Measurements from ENCODE around the gene RHBDD2.

RHBDD2 gene

DNA sequence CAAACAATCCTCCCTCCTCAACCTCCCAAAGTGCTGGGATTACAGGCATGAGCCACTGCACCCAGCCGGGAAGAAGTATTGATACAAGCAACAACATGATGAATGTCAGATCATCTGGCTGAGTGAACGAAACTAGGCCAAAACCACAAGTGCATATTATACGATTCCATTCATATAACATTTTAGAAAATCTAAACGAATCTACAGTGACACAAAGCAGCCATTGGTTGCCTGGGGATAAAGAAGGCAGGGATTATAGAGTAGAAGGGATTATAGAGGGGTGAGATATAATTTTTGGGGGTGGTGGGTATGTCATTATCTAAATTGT, 11.5 kb upstream of the RHBDD2 start:
- Histone ChIP-seq H2AFZ (ENCODE audit: low read length) (peak overlapping the region; percentile 71; the same call in 1 of the 2 replicates), H3K27ac (ENCODE audit: low read length) (peak overlapping the region; percentile 37; the same call in 1 of the 2 replicates), H3K9ac (ENCODE audit: low read length) (no peak overlapping the region), H3K36me3 (replicated peaks; ENCODE audit: insufficient read depth, low read length) (no peaks in the 10 kb centered on the region), H3K4me2 (ENCODE audit: low read depth, low read length) (peak overlapping the region; percentile 90; the same call in 1 of the 2 replicates), H3F3A (ENCODE audit: insufficient read depth, low read length) (peaks cover 10% of the 10 kb centered on the region; the same call in 1 of the 2 replicates), H3K4me1 (ENCODE audit: low read length) (peaks cover 14% of the 10 kb centered on the region), H3K9me3 (replicated peaks; ENCODE audit: insufficient read depth, low read length) (no peaks in the 10 kb centered on the region), H3K9me2 (replicated peaks; ENCODE audit: insufficient read depth, low read length) (no peaks in the 10 kb centered on the region), H4K20me1 (ENCODE audit: insufficient read depth, low read length) (no peaks in the 10 kb centered on the region), H3K4me3 (ENCODE audit: low read length) (no peak overlapping the region), H3K79me2 (ENCODE audit: low read length) (no peaks in the 10 kb centered on the region), H3K27me3 (replicated peaks; ENCODE audit: insufficient read depth, low read length) (no peaks in the 10 kb centered on the region)
- no peak for DNase-seq
- TF ChIP-seq CTCF (IDR thresholded peaks at IDR 0.05; ENCODE audit: low read length): no peak
- no peak for TF ChIP-seq EZH2phosphoT487 (IDR thresholded peaks at IDR 0.05; ENCODE audit: low read length)
- TF ChIP-seq EZH2 (optimal IDR thresholded peaks at IDR 0.05; ENCODE audit: low read depth, low read length): no peak

GRCh38 chr7:75868153-75868552, 10.7 kb upstream of the RHBDD2 start:
- H4K20me1 ChIP-seq (ENCODE audit: insufficient read depth, low read length): no peaks in the 10 kb centered on the region

DNA sequence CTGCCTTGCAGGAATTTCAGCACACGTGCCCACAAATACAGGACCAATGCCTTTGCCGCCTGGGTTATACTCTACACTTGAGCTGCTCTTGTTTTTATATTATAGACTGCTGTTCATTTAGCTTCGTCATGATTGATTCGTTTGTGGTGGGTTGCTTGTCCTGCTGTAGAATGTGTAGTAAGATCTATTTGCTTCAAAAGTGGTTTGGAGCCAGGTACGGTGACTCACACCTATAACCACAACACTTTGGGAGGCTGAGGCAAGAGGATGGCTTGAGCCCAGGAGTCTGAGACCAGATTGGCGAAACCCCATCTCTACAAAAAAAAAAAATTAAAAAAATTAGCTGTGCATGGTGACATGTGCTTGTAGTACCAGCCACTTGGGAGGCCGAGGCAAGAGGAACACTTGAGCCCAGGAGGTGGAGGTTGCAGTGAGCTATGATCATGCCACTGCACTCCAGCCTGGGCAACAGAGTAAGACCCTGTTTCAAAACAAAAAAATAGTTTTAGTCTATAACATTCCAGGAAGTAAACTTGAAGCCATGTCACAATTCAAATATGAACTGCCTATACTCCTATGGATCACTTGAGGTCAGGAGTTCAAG, 9.0 kb upstream of the RHBDD2 start:
- H3K36me3 ChIP-seq (replicated peaks; ENCODE audit: insufficient read depth, low read length): no peaks in the 10 kb centered on the region
- no peak for TF ChIP-seq EZH2phosphoT487 (IDR thresholded peaks at IDR 0.05; ENCODE audit: low read length)
- no peak for TF ChIP-seq EZH2 (optimal IDR thresholded peaks at IDR 0.05; ENCODE audit: low read depth, low read length)
- no peak for TF ChIP-seq CTCF (IDR thresholded peaks at IDR 0.05; ENCODE audit: low read length)
- peaks cover 10% of the 10 kb centered on the region; the same call in 1 of the 2 replicates for H3F3A ChIP-seq (ENCODE audit: insufficient read depth, low read length)
- no peaks in the 10 kb centered on the region for H3K79me2 ChIP-seq (ENCODE audit: low read length)
- no peaks in the 10 kb centered on the region for H3K27me3 ChIP-seq (replicated peaks; ENCODE audit: insufficient read depth, low read length)
- no peak overlapping the region for H3K4me3 ChIP-seq (ENCODE audit: low read length)
- no peaks in the 10 kb centered on the region for H3K9me2 ChIP-seq (replicated peaks; ENCODE audit: insufficient read depth, low read length)
- H3K9ac ChIP-seq (ENCODE audit: low read length): no peak overlapping the region
- H3K4me1 ChIP-seq (ENCODE audit: low read length): peaks cover 14% of the 10 kb centered on the region
- H2AFZ ChIP-seq (ENCODE audit: low read length): no peak overlapping the region
- H3K9me3 ChIP-seq (replicated peaks; ENCODE audit: insufficient read depth, low read length): no peaks in the 10 kb centered on the region
- no peak overlapping the region for H3K27ac ChIP-seq (ENCODE audit: low read length)
- no peak overlapping the region for H3K4me2 ChIP-seq (ENCODE audit: low read depth, low read length)
- DNase-seq: no peak
- no peaks in the 10 kb centered on the region for H4K20me1 ChIP-seq (ENCODE audit: insufficient read depth, low read length)

More at GRCh38 chr7:75868153-75868552, 10.7 kb upstream of the RHBDD2 start:
- peaks cover 14% of the 10 kb centered on the region for H3K4me1 ChIP-seq (ENCODE audit: low read length)
- H3K9me2 ChIP-seq (replicated peaks; ENCODE audit: insufficient read depth, low read length): no peaks in the 10 kb centered on the region
- DNase-seq: no peak
- H2AFZ ChIP-seq (ENCODE audit: low read length): no peak overlapping the region
- no peaks in the 10 kb centered on the region for H3K36me3 ChIP-seq (replicated peaks; ENCODE audit: insufficient read depth, low read length)
- no peak overlapping the region for H3K4me2 ChIP-seq (ENCODE audit: low read depth, low read length)
- TF ChIP-seq EZH2phosphoT487 (IDR thresholded peaks at IDR 0.05; ENCODE audit: low read length) (no peak), EZH2 (optimal IDR thresholded peaks at IDR 0.05; ENCODE audit: low read depth, low read length) (no peak), CTCF (IDR thresholded peaks at IDR 0.05; ENCODE audit: low read length) (no peak)
- no peaks in the 10 kb centered on the region for H3K27me3 ChIP-seq (replicated peaks; ENCODE audit: insufficient read depth, low read length)
- H3F3A ChIP-seq (ENCODE audit: insufficient read depth, low read length): peaks cover 10% of the 10 kb centered on the region; the same call in 1 of the 2 replicates
- H3K9ac ChIP-seq (ENCODE audit: low read length): no peak overlapping the region
- no peaks in the 10 kb centered on the region for H3K79me2 ChIP-seq (ENCODE audit: low read length)
- no peak overlapping the region for H3K4me3 ChIP-seq (ENCODE audit: low read length)
- no peaks in the 10 kb centered on the region for H3K9me3 ChIP-seq (replicated peaks; ENCODE audit: insufficient read depth, low read length)
- no peak overlapping the region for H3K27ac ChIP-seq (ENCODE audit: low read length)

Data from MM.1S (cell line).